Spleen (tissue), 11 donors: ENCODE data around the gene ADAMTS12. TPM values are rescaled to one million over a fixed set of nuclear protein-coding genes. Genes with fewer than 3 reads are reported as not detected.

Experiments used
- DNase-seq: peaks from one replicate; pipeline ENCODE4 v3.0.0-alpha.2; 2020
- H3K27ac ChIP-seq, 8 donors: fragments of 200-600 bp; sonication (generic) in 7 of 8; 1 replicate in 4 of 8; 2 replicates in 4 of 8; pipeline versions ENCODE4 v1.5.0 to v1.8.0; 2016 to 2021; ENCODE audit warnings: inconsistent platforms in 4 of 8, mild to moderate bottlenecking in 4 of 8, moderate library complexity in 1 of 8
- H3K27me3 ChIP-seq, 7 donors: fragments of 200-600 bp; sonication (generic) in 6 of 7; replicated peaks in 1 of 7; 1 replicate in 4 of 7; 2 replicates in 3 of 7; pipeline versions ENCODE4 v1.5.0 to v1.8.0; 2016 to 2021; ENCODE audit warnings: inconsistent platforms in 3 of 7, mild to moderate bottlenecking in 1 of 7
- H3K36me3 ChIP-seq, 6 donors: fragments of 200-600 bp; sonication (generic) in 5 of 6; 1 replicate in 4 of 6; 2 replicates in 2 of 6; pipeline versions ENCODE4 v1.5.0 to v1.8.0; 2016 to 2021; ENCODE audit warnings: inconsistent platforms in 2 of 6
- H3K4me1 ChIP-seq, 6 donors: fragments of 200-600 bp; sonication (generic) in 5 of 6; 1 replicate in 3 of 6; 2 replicates in 3 of 6; pipeline versions ENCODE4 v1.5.0 to v1.8.0; 2016 to 2021; ENCODE audit warnings: inconsistent platforms in 3 of 6
- H3K4me3 ChIP-seq, 8 donors: fragments of 200-600 bp; sonication (generic) in 7 of 8; 1 replicate in 4 of 8; 2 replicates in 4 of 8; pipeline versions ENCODE4 v1.5.0 to v1.8.0; 2016 to 2021; ENCODE audit warnings: inconsistent platforms in 4 of 8, mild to moderate bottlenecking in 4 of 8, moderate library complexity in 2 of 8
- H3K9me3 ChIP-seq, 8 donors: fragments of 200-600 bp; sonication (generic) in 7 of 8; 1 replicate in 4 of 8; 2 replicates in 4 of 8; pipeline versions ENCODE4 v1.5.0 to v1.8.0; 2016 to 2021; ENCODE audit warnings: inconsistent platforms in 4 of 8
- CTCF ChIP-seq, 11 experiments: fragments of 200-600 bp in 7 of 11; fragments of 450-650 bp in 4 of 11; sonication (generic) in 4 of 11; IDR thresholded peaks in 8 of 11; conservative IDR thresholded peaks in 3 of 11; 1 replicate in 7 of 11; 2 replicates in 4 of 11; pipeline versions ENCODE4 v1.4.0 to v1.8.0; 2016 to 2021; ENCODE audit warnings: antibody characterized with exemption in 11 of 11, inconsistent platforms in 4 of 11, mild to moderate bottlenecking in 1 of 11
- POLR2A ChIP-seq, 3 donors: fragments of 450-650 bp; IDR thresholded peaks; one replicate each; pipeline ENCODE4 v1.5.1; 2017; ENCODE audit warnings: antibody characterized with exemption in 3 of 3, mild to moderate bottlenecking in 1 of 3
- POLR2AphosphoS5 ChIP-seq, 3 donors: sonication (generic); formaldehyde crosslinking; IDR thresholded peaks; one replicate each; pipeline ENCODE4 v1.5.1; 2017; ENCODE audit warnings: antibody characterized with exemption in 3 of 3
- WGBS, 5 donors: extraction: QIAGEN DNeasy Blood & Tissue Kit in 3 of 5; methylation state at CpG; one replicate each; pipeline versions ENCODE4 v1.1.5 to v1.1.7; 2013 to 2018; 5-methylcytosine and 5-hydroxymethylcytosine counted together
- intact Hi-C: fragments of 100-400 bp; cut with DNase I; formaldehyde crosslinking; loops from one replicate; pipeline ENCODE4 v1.15.0; 2023; ENCODE audit warnings: low total_unique reads
- polyA plus RNA-seq, 3 donors: library from polyadenylated mRNA; stranded (reverse); fragments of 200-250 nt; gene quantifications; one replicate each; pipeline ENCODE4 v1.2.1, GENCODE V29; 2013
- total RNA-seq, 7 donors: library from RNA; depleted of rRNA in 3 of 7; stranded (reverse); fragments of >200 nt in 3 of 7; fragmentation: NEBNext Ultra II Directional in 4 of 7; extraction: Animal tissue kit (Norgen Biotek cat#: 25700) in 4 of 7; gene quantifications; one replicate each; pipeline versions ENCODE4 v1.1.0 to v1.2.1, GENCODE V29; 2016 to 2021
- donor health status: healthy with polysubstance abuse.
- donor health status: DM: no; HTN: no; CAD: no; lungs with moderate emphysema.
- donor health status: DM: no; HTN: no; CAD: no.
- donor health status: Bipolar disorder and iron deficiency.
- donor health status: healthy.
- donor health status: DM: no; HTN: no; CAD: no.
- donor health status: DM: yes; HTN: yes; CAD: no.

ADAMTS12 gene
- total and polyA plus RNA-seq, 10 donors: 0.07 to 4.3 (median 1.4) TPM

- TF ChIP-seq CTCF (IDR thresholded peaks at IDR 0.05 in 8 of 11, conservative IDR thresholded peaks at IDR 0.05 in 3 of 11): no peak
- TF ChIP-seq POLR2A (IDR thresholded peaks at IDR 0.05): no peak
- no peak for TF ChIP-seq POLR2AphosphoS5 (IDR thresholded peaks at IDR 0.05)
- Histone ChIP-seq H3K36me3 (no peaks in the 10 kb centered on the region), H3K9me3 (no peaks in the 10 kb centered on the region), H3K4me3 (no peak overlapping the region), H3K27ac (no peak overlapping the region), H3K27me3 (peaks cover 0 to 4% (median 0%) of the 10 kb centered on the region in 7 donors), H3K4me1 (no peaks in the 10 kb centered on the region)
- intact Hi-C loops: no loop called here
- 60 to 78% (median 68%) methylated on average over 1 of the region's 1 CpG for WGBS, 5 donors
- DNase-seq: no peak
Observed at GRCh38 chr5:33827885-33828284, 63.9 kb downstream of the ADAMTS12 start.

DNA sequence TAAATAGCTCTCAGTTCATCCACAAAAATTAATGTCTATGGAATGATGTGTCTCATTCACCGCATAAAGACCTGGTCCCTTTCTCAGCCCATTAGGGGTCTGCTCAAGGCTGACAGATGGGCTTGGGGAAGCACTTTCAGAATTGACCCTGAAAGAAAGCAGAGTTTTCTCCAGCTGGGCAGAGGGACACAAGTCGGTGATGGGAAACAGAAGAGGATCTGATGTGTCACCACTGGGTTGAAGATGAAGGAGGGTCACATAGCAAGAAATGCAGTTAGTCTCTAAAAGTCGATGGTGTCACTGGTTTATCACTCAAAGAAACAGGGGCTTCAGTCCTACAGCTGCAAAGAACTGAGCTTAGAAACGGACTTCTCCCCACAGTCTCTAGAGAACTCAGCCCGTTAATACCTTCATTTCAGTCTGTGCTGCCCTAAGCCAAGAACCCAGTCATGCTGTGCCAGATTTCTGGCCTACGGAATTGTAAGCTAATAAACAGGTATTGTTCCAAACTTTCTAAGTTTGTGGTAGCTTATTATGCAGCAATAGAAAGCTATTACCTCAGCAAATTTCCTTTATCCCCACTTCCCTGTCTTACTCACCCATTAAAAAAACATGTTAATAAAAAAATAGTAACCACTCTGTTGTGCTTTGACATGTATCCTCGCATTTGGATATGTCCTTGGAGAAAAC, 64.6 kb downstream of the ADAMTS12 start:
- Histone ChIP-seq H3K4me1 (no peaks in the 10 kb centered on the region), H3K9me3 (no peaks in the 10 kb centered on the region), H3K36me3 (no peaks in the 10 kb centered on the region), H3K27me3 (peaks cover 0 to 4% (median 0%) of the 10 kb centered on the region in 7 donors), H3K4me3 (no peak overlapping the region), H3K27ac (no peak overlapping the region)
- DNase-seq: no peak
- intact Hi-C loops: no loop called here
- 79 to 93% (median 83%) methylated on average over 7 of the region's 7 CpGs for WGBS, 5 donors
- no peak for TF ChIP-seq POLR2AphosphoS5 (IDR thresholded peaks at IDR 0.05)
- no peak for TF ChIP-seq CTCF (IDR thresholded peaks at IDR 0.05 in 8 of 11, conservative IDR thresholded peaks at IDR 0.05 in 3 of 11)
- TF ChIP-seq POLR2A (IDR thresholded peaks at IDR 0.05): no peak

GRCh38 chr5:33824516-33825195, 67.1 kb downstream of the ADAMTS12 start:
- Histone ChIP-seq H3K27ac (no peak overlapping the region), H3K36me3 (no peaks in the 10 kb centered on the region), H3K9me3 (peaks cover 0 to 3% (median under 1%) of the 10 kb centered on the region in 8 donors), H3K4me1 (no peaks in the 10 kb centered on the region), H3K4me3 (no peak overlapping the region), H3K27me3 (peaks cover 0 to 4% (median 0%) of the 10 kb centered on the region in 7 donors)
- DNase-seq: no peak
- intact Hi-C loops: no loop called here
- 45 to 70% (median 63%) methylated on average over 4 of the region's 4 CpGs for WGBS, 5 donors
- TF ChIP-seq POLR2AphosphoS5 (IDR thresholded peaks at IDR 0.05) (no peak), POLR2A (IDR thresholded peaks at IDR 0.05) (no peak), CTCF (IDR thresholded peaks at IDR 0.05 in 8 of 11, conservative IDR thresholded peaks at IDR 0.05 in 3 of 11) (no peak)

DNA sequence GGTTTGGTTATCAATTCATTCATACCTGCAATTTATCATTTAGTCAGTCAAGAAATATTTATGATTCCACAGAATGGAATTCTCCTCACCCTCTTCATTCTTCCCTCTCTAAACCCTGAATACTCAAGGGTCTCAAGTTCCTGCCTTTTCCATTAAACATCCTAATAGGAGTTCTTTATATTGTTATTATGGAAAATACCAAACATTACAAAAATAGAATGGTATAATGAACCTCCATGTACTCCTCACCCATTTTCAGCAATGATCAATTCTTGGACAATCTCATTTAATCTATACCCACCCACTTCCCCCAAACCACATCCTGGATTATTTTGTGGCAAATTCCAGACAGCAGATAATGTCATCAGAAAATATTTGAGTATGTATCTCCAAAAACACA, 74.5 kb downstream of the ADAMTS12 start:
- intact Hi-C loops: no loop called here
- Histone ChIP-seq H3K9me3 (peaks cover 0 to 11% (median 3%) of the 10 kb centered on the region in 8 donors), H3K4me3 (no peak overlapping the region), H3K27ac (no peak overlapping the region), H3K36me3 (no peaks in the 10 kb centered on the region), H3K4me1 (no peaks in the 10 kb centered on the region), H3K27me3 (no peaks in the 10 kb centered on the region)
- no peak for TF ChIP-seq POLR2AphosphoS5 (IDR thresholded peaks at IDR 0.05)
- no peak for DNase-seq
